HG03565 (cell line): Measurements from ENCODE around the gene LCN1.
"Not testable (repeated sequence)": the region's sequence is repeated elsewhere in the genome, so short reads cannot be mapped to it uniquely, and the experiment has no call there.

Experiments used
- ATAC-seq: cut with Tn5 transposase; IDR thresholded peaks from one replicate; pipeline ENCODE4 v1.9.1; 2021; ENCODE audit warnings: mild to moderate bottlenecking, moderate library complexity; ENCODE audit not compliant: unreplicated experiment

The LCN1 gene

GRCh38 chr9:135545646-135546176, 24.5 kb downstream of the LCN1 start, which contains the start of gene OBP2A:
Gene OBP2A (plus strand): TSS chr9:135546126. CDS start chr9:135546181, 55 bp downstream.
- ATAC-seq: not testable (repeated sequence)

- ATAC-seq: not testable (repeated sequence)
These were observed 25.8 kb downstream of the LCN1 start for GRCh38 chr9:135546792-135547617.

GRCh38 chr9:135547756-135548736, 26.8 kb downstream of the LCN1 start:
- ATAC-seq: no peak

- ATAC-seq: not testable (repeated sequence)
These were observed 28.5 kb downstream of the LCN1 start for GRCh38 chr9:135549478-135550343.

- no peak for ATAC-seq
These were observed 29.2 kb downstream of the LCN1 start for GRCh38 chr9:135550344-135550918.

- ATAC-seq: no peak
These were observed 29.8 kb downstream of the LCN1 start for GRCh38 chr9:135551031-135551430.

- ATAC-seq: no peak
These were observed 30.2 kb downstream of the LCN1 start for GRCh38 chr9:135551456-135551855.

GRCh38 chr9:135552021-135552697, 30.9 kb downstream of the LCN1 start:
- ATAC-seq: no peak

- ATAC-seq: no peak
These were observed 31.5 kb downstream of the LCN1 start for GRCh38 chr9:135552698-135553171.

GRCh38 chr9:135554718-135555117, 33.5 kb downstream of the LCN1 start:
- no peak for ATAC-seq

GRCh38 chr9:135555203-135555602, 34.0 kb downstream of the LCN1 start:
- ATAC-seq: no peak

GRCh38 chr9:135555910-135556309, 34.7 kb downstream of the LCN1 start:
- ATAC-seq: no peak

- ATAC-seq: no peak
These were observed 38.4 kb downstream of the LCN1 start for GRCh38 chr9:135559606-135560005.

- ATAC-seq: no peak
These were observed 40.4 kb downstream of the LCN1 start, which contains the start of gene PAEP for GRCh38 chr9:135561391-135562234. Gene PAEP (plus strand): TSS chr9:135561756.

- ATAC-seq: no peak
These were observed 41.0 kb downstream of the LCN1 start for GRCh38 chr9:135562235-135562745.

- no peak for ATAC-seq
These were observed 41.8 kb downstream of the LCN1 start for GRCh38 chr9:135563039-135563476.

- no peak for ATAC-seq
These were observed 42.6 kb downstream of the LCN1 start for GRCh38 chr9:135563858-135564257.

- ATAC-seq: no peak
These were observed 43.9 kb downstream of the LCN1 start for GRCh38 chr9:135565141-135565628.
